Amniotic epithelial cell (primary cell): ENCODE data around the gene TTC1.
A peak's percentile ranks its signal among the peaks of the same experiment; 100 is the strongest.
"Not testable (repeated sequence)": the region's sequence is repeated elsewhere in the genome, so short reads cannot be mapped to it uniquely, and the experiment has no call there.

Experiments
- DNase-seq: peaks from one replicate; pipeline ENCODE4 v3.0.0-alpha.2; 2010; ENCODE audit warnings: low read depth

TTC1 gene

GRCh38 chr5:159995907-159996306 lies 13.0 kb upstream of the TTC1 start:
- DNase-seq, result no peak

GRCh38 chr5:160001457-160001856 lies 7.5 kb upstream of the TTC1 start:
- DNase-seq, result no peak

- DNase-seq, result no peak
Observed at GRCh38 chr5:160007514-160007913, 1.4 kb upstream of the TTC1 start.

- DNase-seq, result not testable (repeated sequence)
Observed at GRCh38 chr5:160008529-160008876, 436 bp upstream of the TTC1 start.

- DNase-seq, result no peak
Observed at GRCh38 chr5:160009591-160009989, 651 bp downstream of the TTC1 start.

GRCh38 chr5:160011471-160011870 lies 2.5 kb downstream of the TTC1 start:
- no peak for DNase-seq

- DNase-seq, result not testable (repeated sequence)
Observed at GRCh38 chr5:160014197-160014596, 5.3 kb downstream of the TTC1 start.

GRCh38 chr5:160018945-160019625 lies 10.1 kb downstream of the TTC1 start:
- no peak for DNase-seq

- DNase-seq, result no peak
Observed at GRCh38 chr5:160020266-160020770, 11.4 kb downstream of the TTC1 start.

GRCh38 chr5:160020964-160021363 lies 12.0 kb downstream of the TTC1 start:
- DNase-seq, result no peak

- peak; percentile 59 for DNase-seq
Observed at GRCh38 chr5:160021831-160022446, 13.0 kb downstream of the TTC1 start.

- no peak for DNase-seq
Observed at GRCh38 chr5:160023007-160023907, 14.3 kb downstream of the TTC1 start.

GRCh38 chr5:160023908-160024630 lies 15.1 kb downstream of the TTC1 start:
- DNase-seq, result peak; percentile 12

- DNase-seq, result no peak
Observed at GRCh38 chr5:160029004-160029403, 20.1 kb downstream of the TTC1 start.

GRCh38 chr5:160029540-160030139 lies 20.7 kb downstream of the TTC1 start:
- DNase-seq, result no peak

GRCh38 chr5:160030631-160031377 lies 21.9 kb downstream of the TTC1 start:
- DNase-seq, result peak; percentile 67

- DNase-seq, result no peak
Observed at GRCh38 chr5:160033546-160034252, 24.8 kb downstream of the TTC1 start.

GRCh38 chr5:160036243-160036642 lies 27.3 kb downstream of the TTC1 start:
- DNase-seq, result no peak

- DNase-seq, result no peak
Observed at GRCh38 chr5:160036884-160037283, 27.9 kb downstream of the TTC1 start.

GRCh38 chr5:160039810-160040470 lies 31.0 kb downstream of the TTC1 start:
- peak; percentile 65 for DNase-seq
